GM19193 (cell line): ENCODE results near the gene MBNL1.

ENCODE experiments used
- POLR2A ChIP-seq: IDR thresholded peaks from 4 replicates; pipeline ENCODE4 v1.6.1; 2011; ENCODE audit not compliant: insufficient read depth, insufficient read length; ENCODE audit errors: extremely low read depth

MBNL1 gene

DNA sequence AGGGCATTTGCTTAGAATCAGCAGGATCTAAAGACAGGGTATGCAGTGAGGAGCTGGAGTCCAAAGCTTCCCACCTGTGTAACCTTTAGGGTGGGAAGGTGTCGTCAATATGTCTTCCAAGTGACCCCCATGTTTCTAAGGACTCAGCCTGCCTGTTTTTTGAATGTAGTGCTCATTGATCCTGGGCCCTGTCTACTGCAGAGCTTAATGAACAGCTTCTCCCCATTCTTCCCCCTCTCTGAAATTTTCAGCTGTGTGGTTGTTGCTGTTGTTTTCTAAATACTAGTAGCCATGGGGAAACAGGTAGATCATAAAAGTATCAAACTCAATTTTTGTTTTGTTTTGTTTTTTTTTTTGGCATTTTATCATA is 39.7 kb downstream of the MBNL1 start:
- no peak for TF ChIP-seq POLR2A

DNA sequence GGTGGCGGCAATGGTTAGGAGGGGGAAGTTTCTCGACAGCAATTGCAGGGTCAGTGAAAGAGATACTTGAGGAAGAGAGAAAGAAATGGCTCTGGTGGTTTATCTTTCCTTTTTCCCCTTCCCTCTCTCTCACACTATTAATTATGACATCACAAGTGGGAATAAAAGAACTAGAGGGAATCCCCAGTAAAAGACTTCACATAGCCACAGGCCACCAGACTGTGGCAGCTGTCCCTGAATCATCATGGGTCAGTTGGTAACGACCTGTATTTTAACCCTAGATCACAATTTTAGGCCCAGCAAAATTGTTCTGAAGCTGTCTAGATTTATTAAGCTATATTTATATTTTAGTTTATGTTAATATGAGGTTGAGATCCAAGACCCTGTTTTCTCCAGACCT is 40.3 kb downstream of the MBNL1 start:
- no peak for TF ChIP-seq POLR2A

DNA sequence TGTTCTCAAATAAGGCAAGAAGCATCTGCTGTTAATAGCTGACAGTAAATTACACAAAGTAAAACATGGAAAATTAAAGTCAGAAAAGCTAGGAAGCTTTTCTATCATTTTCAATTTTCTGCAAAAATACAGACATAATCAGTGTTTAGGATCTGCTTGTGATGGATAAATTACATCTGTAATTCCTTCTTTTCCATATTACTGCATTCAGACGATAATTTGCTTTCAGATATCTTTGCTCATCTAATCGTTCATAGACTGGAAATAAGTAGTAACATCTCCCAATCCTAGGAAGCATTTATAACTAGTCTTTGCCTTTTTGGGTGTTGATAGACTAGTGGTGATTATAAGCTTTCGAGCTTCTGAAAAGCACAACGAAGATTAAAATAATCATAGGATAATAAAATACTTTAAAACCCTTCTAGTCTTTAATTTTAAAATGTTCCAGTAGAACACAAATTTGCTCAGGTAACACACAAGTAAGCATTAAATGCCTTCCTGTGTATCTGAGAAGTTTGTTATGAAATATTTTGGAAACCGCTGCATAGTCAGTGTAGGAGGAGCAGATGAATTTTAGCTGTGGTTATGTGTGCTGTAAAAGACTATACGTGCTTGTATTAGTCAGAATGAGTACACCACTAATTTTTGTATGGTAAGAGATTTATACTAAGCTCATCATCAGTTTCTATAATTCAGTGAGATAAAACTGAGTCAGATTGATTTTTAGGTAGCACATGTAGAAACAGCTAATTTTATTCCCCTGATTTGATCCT is 41.0 kb downstream of the MBNL1 start:
- TF ChIP-seq POLR2A: no peak

DNA sequence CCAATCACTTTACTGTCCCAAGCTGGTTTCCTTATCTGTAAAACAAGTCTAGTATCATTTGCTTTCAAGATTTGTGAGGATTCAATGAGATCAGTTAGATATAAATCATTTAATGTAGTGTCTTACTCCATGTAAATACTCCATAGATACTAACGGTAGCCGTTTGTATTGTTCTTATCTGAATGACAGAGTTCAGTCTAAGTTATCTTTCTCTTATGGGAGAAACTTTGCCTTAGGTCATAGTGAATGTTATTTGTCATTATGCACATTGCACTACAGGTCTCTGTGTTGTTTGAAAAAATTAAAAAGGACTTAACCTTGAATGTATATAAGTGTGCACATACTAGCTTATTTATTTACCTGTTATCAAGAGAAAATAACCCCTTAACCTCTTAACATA is 44.7 kb downstream of the MBNL1 start:
- no peak for TF ChIP-seq POLR2A

DNA sequence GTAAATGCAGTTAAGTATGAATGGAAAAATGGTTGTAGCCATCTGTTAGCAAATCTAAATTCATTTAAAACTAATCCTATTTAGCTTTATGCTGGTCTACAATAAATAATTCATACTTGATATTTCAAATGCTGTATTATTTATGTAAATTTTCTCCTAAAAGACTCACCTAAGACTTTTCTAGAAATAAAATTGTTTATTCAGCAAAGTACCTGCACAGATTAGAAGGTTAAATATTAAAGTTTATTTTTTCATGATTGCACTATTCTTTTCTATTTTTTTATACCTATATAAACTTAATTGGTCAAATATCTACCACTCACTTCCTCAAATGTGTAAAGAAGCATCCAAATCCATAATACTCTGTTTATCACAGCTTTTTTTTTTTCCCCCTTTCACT is 45.2 kb downstream of the MBNL1 start:
- TF ChIP-seq POLR2A: no peak

DNA sequence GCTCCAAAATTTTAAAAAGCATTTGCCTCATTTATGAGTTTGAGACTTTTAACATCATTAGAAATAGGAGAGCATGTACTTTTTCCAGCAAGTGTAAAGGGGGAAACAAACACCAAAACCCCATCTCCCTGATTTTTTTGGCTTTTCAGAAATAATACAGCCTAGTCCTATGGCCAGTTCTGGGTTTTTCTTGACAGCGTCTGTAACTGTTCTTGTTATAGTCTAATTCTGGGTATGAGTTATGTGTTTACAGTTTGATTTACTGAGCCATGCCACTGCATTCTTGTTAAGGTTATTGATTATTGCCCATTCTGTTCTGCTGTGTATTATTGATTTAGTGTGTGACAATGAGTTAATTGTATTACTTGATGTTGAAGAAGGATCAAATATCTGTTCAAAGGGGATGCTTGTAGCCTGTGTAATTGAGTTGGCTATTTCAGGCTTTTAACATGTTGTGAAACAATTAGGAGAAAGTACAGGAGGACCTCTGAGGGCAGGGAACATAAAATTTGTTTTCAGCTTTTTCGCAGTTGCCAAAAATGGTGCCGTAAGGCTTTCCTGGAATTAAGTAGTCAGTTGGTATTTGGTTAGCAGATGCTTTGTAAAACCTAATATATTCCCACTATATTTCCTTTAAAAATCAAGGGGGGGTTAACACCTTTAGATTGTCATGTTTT is 46.1 kb downstream of the MBNL1 start:
- no peak for TF ChIP-seq POLR2A

DNA sequence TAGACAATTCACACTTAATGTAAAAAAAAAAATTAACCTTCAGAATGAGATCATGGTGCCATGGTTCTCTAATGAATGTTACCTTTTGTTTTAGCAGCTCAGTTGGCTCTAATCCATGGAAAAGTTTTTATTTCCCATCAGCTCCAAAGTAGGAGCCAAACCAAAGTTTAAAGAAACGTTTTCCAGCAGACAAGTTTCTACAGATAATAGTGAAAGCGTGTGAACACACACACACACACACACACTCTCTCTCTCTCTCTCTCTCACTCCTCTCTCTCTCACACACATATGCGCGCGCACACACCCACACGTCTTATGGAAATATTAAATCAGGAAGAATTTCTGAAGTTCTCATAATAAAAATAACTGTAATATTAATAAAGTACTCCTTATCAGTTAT is 46.9 kb downstream of the MBNL1 start:
- TF ChIP-seq POLR2A: no peak

DNA sequence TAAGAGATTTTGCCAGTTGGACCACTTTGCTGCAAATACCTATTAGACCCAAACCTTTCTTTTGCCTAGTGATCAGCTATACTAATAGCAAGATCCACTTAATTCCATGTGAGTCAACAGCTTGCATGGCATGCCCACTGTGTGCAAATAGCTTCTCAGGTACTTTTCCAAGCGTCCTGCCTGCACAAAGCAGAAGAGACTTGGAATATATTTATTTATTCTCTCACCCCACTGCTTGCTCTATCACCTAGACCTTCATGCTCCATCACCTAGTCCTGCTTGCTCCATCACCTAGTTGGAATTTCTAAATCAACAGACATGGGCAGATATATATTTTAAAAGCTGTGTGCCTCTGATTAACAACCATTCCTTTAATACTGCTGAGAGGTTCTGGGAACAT is 47.6 kb downstream of the MBNL1 start:
- TF ChIP-seq POLR2A: no peak

DNA sequence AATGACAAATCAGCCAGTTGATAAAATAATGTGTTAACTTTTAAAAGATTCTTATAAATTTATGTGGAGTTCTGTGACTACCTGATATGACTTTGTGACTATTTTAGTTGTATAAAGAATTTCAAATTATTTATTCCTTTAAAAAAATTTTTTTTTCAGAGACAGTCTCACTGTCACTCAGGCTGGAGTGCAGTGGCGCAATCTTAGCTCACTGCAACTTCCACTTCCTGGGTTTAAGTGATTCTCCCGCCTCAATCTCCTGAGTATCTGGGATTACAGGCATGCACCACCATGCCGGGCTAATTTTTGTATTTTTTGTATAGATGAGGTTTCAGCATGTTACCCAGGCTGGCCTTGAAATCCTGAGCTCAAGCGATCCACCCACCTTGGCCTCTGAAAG is 48.5 kb downstream of the MBNL1 start:
- TF ChIP-seq POLR2A: no peak

DNA sequence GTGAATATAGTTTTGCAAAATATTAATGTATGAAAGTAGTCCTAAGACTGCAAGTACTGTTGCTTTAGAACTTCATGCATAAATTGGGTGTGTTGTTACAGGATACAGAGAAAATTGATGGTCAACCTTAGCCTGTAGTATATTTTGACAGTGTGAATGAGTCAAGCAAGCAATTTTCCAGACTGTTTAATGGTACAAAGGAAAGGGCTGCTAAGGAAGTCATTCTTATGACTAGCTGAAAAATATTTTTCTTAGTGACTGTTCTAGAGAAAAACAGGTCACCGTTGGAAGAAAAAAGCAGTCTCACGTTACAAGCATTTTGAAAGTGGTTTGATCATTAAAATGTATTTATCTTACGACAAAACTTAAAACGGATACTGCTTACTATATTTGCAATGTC is 49.2 kb downstream of the MBNL1 start:
- no peak for TF ChIP-seq POLR2A

DNA sequence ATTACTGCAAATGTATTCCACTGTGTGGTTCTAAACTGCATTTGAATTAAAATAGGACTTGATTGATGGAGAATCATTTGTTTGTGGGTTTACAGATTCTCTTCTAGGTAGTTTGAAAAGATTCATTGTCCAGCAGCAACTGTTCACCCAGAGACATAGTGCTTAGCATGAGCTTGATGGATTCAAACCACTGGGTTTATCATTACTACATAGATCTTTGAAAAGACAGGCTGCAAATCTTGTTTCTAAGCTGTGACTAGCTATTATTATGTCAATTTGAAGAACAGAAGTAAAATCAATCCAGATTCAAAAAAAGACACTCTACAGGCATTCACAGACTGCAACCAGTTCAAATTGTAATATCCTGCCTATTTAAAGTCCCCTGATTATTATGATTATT is 49.8 kb downstream of the MBNL1 start:
- no peak for TF ChIP-seq POLR2A

DNA sequence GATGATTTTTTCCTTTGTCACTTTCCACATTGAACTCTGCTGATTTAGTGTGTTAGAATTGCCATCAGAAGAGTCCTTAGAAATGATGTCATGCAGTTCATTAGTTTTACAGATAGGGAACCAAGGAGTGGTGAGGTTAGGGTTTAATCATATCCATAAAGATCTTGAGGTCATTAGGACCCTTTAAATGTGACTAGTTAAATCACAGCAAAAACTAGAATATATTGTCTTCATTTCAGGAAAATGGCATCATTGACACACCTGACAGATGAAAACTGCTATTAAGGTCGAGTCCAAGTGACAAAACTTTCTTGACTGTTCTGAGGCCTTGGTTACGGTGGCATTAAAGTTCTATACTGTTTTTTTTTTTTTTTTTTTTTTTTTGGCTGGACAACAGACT is 50.5 kb downstream of the MBNL1 start:
- no peak for TF ChIP-seq POLR2A

DNA sequence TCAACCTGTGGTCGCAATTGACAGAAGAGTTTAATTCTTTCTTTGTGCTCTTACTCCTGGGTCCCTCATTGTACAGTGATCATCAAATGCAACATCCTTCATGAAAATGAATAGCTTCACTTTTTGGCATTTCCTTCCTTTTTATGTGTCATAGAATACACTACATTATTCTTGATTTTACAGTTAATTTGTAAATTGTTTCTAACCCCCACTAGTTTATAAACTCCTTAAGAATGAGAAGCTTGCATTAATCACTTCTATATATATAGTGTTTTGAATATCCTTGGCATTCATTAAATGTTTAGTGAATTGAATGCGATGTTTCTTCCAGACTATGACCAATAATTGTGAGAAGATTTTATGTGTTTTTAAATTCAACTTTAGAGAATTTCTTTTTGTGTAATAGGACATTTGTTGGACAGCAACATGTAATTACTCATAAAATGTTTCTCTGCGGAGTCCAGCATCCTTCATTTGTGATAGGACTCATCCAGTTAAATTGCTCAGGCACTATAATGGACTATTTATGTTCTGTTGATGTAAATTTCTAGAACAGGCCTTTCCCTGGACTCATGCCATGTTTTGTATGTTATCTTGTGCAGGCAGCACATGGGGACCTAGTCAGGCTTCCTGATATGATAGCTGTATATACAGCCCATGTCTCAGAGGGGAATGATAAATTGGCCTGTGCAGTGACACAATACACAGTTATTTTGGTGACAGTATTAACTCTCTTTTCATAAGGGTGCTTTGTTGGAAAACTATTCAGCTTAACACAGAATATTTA is 51.3 kb downstream of the MBNL1 start:
- no peak for TF ChIP-seq POLR2A

DNA sequence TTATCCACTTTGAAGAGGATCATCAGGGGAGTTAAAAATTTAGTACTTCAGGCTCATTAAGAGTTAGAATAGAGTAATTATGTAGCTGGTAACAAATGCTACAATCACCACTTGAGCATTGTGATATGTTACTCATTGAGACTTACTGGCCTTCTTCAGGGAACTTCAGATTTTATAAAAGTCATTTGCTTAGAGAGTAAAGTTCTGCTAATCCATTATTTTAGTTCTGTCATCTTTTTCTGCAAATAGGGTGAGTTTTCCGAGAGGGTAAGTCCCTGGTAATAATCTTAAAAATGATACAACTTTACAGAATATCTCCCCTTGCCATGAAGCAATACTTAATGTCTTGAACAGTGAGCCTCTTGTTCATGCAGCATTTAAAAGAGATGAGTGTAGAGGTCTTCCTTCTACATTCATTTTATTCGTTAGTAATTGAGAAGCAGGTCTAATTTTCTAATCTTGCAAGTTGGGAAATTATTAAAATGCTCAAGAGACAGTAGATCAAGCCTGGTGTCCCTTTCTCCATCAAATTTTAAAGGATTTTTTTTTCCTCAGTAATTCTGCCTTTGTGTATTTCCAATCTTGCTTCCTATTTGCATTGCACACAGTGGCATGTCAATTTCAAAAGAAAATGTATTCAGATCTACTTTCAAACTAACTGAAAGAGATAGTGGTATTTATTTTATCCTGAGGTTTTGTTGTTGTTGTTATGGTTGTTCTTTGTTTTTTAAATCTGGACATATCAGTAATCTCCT is 52.6 kb downstream of the MBNL1 start:
- TF ChIP-seq POLR2A: no peak

DNA sequence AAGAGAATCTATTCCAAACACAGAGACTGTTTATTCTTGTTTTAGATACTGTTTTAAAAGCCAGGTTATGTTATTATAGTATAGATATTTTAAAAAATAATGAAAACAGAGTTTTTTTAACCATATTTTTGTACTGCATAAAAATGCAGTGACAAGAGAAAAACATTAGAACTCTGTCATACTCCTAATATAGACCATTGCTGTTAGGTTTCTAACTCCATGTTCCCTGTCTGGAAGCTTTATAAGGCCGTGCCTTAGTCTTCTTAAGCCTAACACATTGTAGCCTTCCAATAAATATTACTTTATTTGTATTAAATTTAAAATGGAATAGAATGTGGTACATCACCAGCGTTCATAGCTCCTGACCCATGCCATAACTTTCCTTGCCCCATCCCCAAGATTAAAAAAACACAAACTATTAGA is 53.2 kb downstream of the MBNL1 start:
- TF ChIP-seq POLR2A: no peak
